H1 (cell line): ENCODE data around the gene GLS. TPM values are rescaled to one million over a fixed set of nuclear protein-coding genes. Genes with fewer than 3 reads are reported as not detected.

ENCODE experiments used
- CTCF ChIA-PET: fragments of 300-600 bp; sonication (Branson Sonifier 250); formaldehyde crosslinking; loops from one replicate; lab custom pipeline; 2021; ENCODE audit not compliant: partially characterized antibody; lab: Charles Lee
- POLR2A ChIA-PET: fragments of 300-600 bp; sonication (Branson Sonifier 250); formaldehyde crosslinking; loops from one replicate; lab custom pipeline; 2021; ENCODE audit warnings: inconsistent platforms; ENCODE audit not compliant: partially characterized antibody; lab: Charles Lee
- DNase-seq, 2 experiments: peaks; one replicate each; pipeline versions ENCODE4 v3.0.0 to v3.0.0-alpha.2; 2010 to 2022; ENCODE audit warnings: low spot score in 2 of 2, low read depth in 1 of 2, mixed read lengths in 1 of 2
- FAIRE-seq: peaks from 2 replicates; lab custom pipeline; 2011; peaks lifted over from hg19 to GRCh38; lab: Jason Lieb, UNC
- H2AFZ ChIP-seq: 2 replicates; pipeline ENCODE4 v1.8.1; 2012; ENCODE audit warnings: low read length, inconsistent platforms
- H2AK5ac ChIP-seq: 2 replicates; pipeline ENCODE4 v1.6.1; 2013; ENCODE audit warnings: low read depth, low read length
- H2BK120ac ChIP-seq: replicated peaks from 2 replicates; pipeline ENCODE3; 2013; ENCODE audit warnings: low read depth, low read length, inconsistent platforms
- H2BK12ac ChIP-seq: 2 replicates; pipeline ENCODE4 v1.6.1; 2013; ENCODE audit warnings: low read depth, low read length
- H2BK15ac ChIP-seq: 2 replicates; pipeline ENCODE4 v1.6.1; 2013; ENCODE audit warnings: low read length
- H2BK20ac ChIP-seq: 2 replicates; pipeline ENCODE4 v1.6.1; 2013; ENCODE audit warnings: low read length
- H2BK5ac ChIP-seq: 2 replicates; pipeline ENCODE4 v1.6.1; 2013; ENCODE audit warnings: low read depth, low read length
- H3K14ac ChIP-seq: 2 replicates; pipeline ENCODE4 v1.6.1; 2013; ENCODE audit warnings: inconsistent platforms; ENCODE audit not compliant: insufficient read length
- H3K18ac ChIP-seq: 2 replicates; pipeline ENCODE4 v1.6.1; 2013; ENCODE audit warnings: low read length; ENCODE audit errors: extremely low read depth
- H3K23ac ChIP-seq: 2 replicates; pipeline ENCODE4 v1.6.1; 2013; ENCODE audit warnings: inconsistent platforms; ENCODE audit not compliant: insufficient read length
- H3K23me2 ChIP-seq: 2 replicates; pipeline ENCODE4 v1.6.1; 2013; ENCODE audit warnings: low read depth, low read length
- H3K27ac ChIP-seq: 2 replicates; pipeline ENCODE4 v1.6.1; 2011; ENCODE audit warnings: low read depth, low read length, inconsistent platforms
- H3K27me3 ChIP-seq, 4 experiments: replicated peaks in 1 of 4; 1 replicate in 1 of 4; 2 replicates in 3 of 4; pipeline versions ENCODE4 v1.6.1 to v1.8.1; 2011 to 2013; ENCODE audit warnings: low read length in 3 of 4, mild to moderate bottlenecking in 3 of 4, inconsistent platforms in 2 of 4, mixed read lengths in 2 of 4, moderate library complexity in 1 of 4; ENCODE audit not compliant: control insufficient read depth in 3 of 4, insufficient read depth in 3 of 4; ENCODE audit errors: extremely low read depth in 1 of 4
- H3K36me3 ChIP-seq, 4 experiments: 2 replicates each; pipeline versions ENCODE4 v1.6.1 to v1.8.1; 2011 to 2013; ENCODE audit warnings: mild to moderate bottlenecking in 4 of 4, low read length in 3 of 4, moderate library complexity in 2 of 4, control low read depth in 1 of 4, inconsistent platforms in 1 of 4; ENCODE audit not compliant: insufficient read depth in 4 of 4, control insufficient read depth in 2 of 4
- H3K4ac ChIP-seq: replicated peaks from 2 replicates; pipeline ENCODE3; 2013; ENCODE audit warnings: low read length, low read depth, mixed read lengths, inconsistent platforms; ENCODE audit not compliant: insufficient read length
- H3K4me1 ChIP-seq, 4 experiments: replicated peaks in 1 of 4; 1 replicate in 1 of 4; 2 replicates in 3 of 4; pipeline versions ENCODE4 v1.6.1 to v1.8.1; 2011 to 2013; ENCODE audit warnings: low read length in 3 of 4, inconsistent platforms in 2 of 4, mixed read lengths in 1 of 4; ENCODE audit not compliant: insufficient read depth in 4 of 4, control insufficient read depth in 3 of 4
- H3K4me2 ChIP-seq, 2 experiments: 2 replicates each; pipeline versions ENCODE4 v1.6.1 to v1.8.1; 2011 to 2013; ENCODE audit warnings: low read depth in 2 of 2, low read length in 2 of 2, control low read depth in 1 of 2, inconsistent platforms in 1 of 2, mild to moderate bottlenecking in 1 of 2; ENCODE audit not compliant: insufficient read depth in 1 of 2
- H3K4me3 ChIP-seq, 4 experiments: fragments of 200-600, 300-600 bp in 1 of 4; sonication (generic), shearing (Covaris generic), sonication (Bioruptor Twin) in 1 of 4; 2 replicates each; pipeline versions ENCODE4 v1.5.1 to v1.8.1; 2011 to 2016; ENCODE audit warnings: low read length in 4 of 4, low read depth in 3 of 4, control low read depth in 2 of 4, inconsistent platforms in 2 of 4, mild to moderate bottlenecking in 2 of 4, mixed read lengths in 1 of 4, moderate library complexity in 1 of 4; ENCODE audit not compliant: insufficient read depth in 2 of 4; ENCODE audit errors: extremely low read depth in 1 of 4
- H3K56ac ChIP-seq: replicated peaks from 2 replicates; pipeline ENCODE3; 2013; ENCODE audit warnings: low read depth, mild to moderate bottlenecking, mixed read lengths, low read length, inconsistent platforms; ENCODE audit not compliant: insufficient read length
- H3K79me1 ChIP-seq: 2 replicates; pipeline ENCODE4 v1.6.1; 2013; ENCODE audit warnings: low read depth, low read length, control low read depth
- H3K79me2 ChIP-seq, 2 experiments: 2 replicates each; pipeline versions ENCODE4 v1.6.1 to v1.8.1; 2012 to 2013; ENCODE audit warnings: low read length in 2 of 2, mild to moderate bottlenecking in 2 of 2, inconsistent platforms in 1 of 2; ENCODE audit not compliant: insufficient read depth in 2 of 2, control insufficient read depth in 1 of 2
- H3K9ac ChIP-seq, 4 experiments: replicated peaks in 1 of 4; 1 replicate in 1 of 4; 2 replicates in 3 of 4; pipeline versions ENCODE4 v1.6.1 to v1.8.1; 2011 to 2013; ENCODE audit warnings: low read depth in 3 of 4, low read length in 3 of 4, control low read depth in 2 of 4, mild to moderate bottlenecking in 2 of 4, moderate library complexity in 2 of 4, inconsistent platforms in 1 of 4; ENCODE audit errors: extremely low read depth in 1 of 4
- H3K9me3 ChIP-seq, 2 experiments: 2 replicates each; pipeline versions ENCODE4 v1.6.1 to v1.8.1; 2012 to 2013; ENCODE audit warnings: mild to moderate bottlenecking in 2 of 2, moderate library complexity in 2 of 2, control low read depth in 1 of 2, inconsistent platforms in 1 of 2, low read depth in 1 of 2, low read length in 1 of 2, mixed read lengths in 1 of 2; ENCODE audit not compliant: insufficient read depth in 2 of 2
- H4K20me1 ChIP-seq, 2 experiments: replicated peaks in 1 of 2; 2 replicates each; pipeline versions ENCODE3 to v1.8.1; 2011 to 2013; ENCODE audit warnings: inconsistent platforms in 2 of 2, low read length in 2 of 2, mild to moderate bottlenecking in 1 of 2; ENCODE audit not compliant: insufficient read depth in 2 of 2, control insufficient read depth in 1 of 2
- H4K5ac ChIP-seq: 2 replicates; pipeline ENCODE4 v1.6.1; 2013; ENCODE audit warnings: low read length, low read depth, mixed read lengths, inconsistent platforms; ENCODE audit not compliant: insufficient read length
- H4K8ac ChIP-seq: 2 replicates; pipeline ENCODE4 v1.8.0; 2013; ENCODE audit warnings: mild to moderate bottlenecking, moderate library complexity, low read length, inconsistent platforms; ENCODE audit not compliant: insufficient read depth; ENCODE audit errors: extremely low read depth
- H4K91ac ChIP-seq: replicated peaks from 2 replicates; pipeline ENCODE3; 2013; ENCODE audit warnings: low read length, mixed read lengths, inconsistent platforms; ENCODE audit not compliant: insufficient read length
- CHD1 ChIP-seq: IDR thresholded peaks from 2 replicates; pipeline ENCODE4 v1.6.1; 2012; ENCODE audit warnings: low read depth, low read length, improper control_type of control experiment
- polyA plus RNA-seq, 7 experiments: library from polyadenylated mRNA; depleted of rRNA in 3 of 7; stranded (reverse) in 5 of 7; unstranded in 2 of 7; fragments of >200 nt in 5 of 7; fragments of 200-250 nt in 2 of 7; gene quantifications; 1 replicate in 5 of 7; 2 replicates in 1 of 7; 4 replicates in 1 of 7; pipeline versions ENCODE4 v1.2.1 to v1.2.3, GENCODE V29; 2011 to 2013; ENCODE audit warnings: missing spikeins in 2 of 7, mixed read lengths in 2 of 7
- total RNA-seq: library from RNA; stranded (reverse); fragmentation: NEBNext Ultra II Directional; extraction: Animal tissue kit (Norgen Biotek cat#: 25700); gene quantifications from 2 replicates; pipeline ENCODE4 v1.2.1, GENCODE V29; 2021

The GLS gene
- total and polyA plus RNA-seq, 2 of the 8 experiments (the other 6 are each of a cell fraction or from before 2014, with no cell fraction given) = 15.7 to 89.8 TPM

- H4K20me1 ChIP-seq = no peaks in the 10 kb centered on the region
- H3K79me2 ChIP-seq = peaks cover 0 to 79% of the 10 kb centered on the region in 2 experiments; a peak in 3 of 4 replicates
- TF ChIP-seq CHD1 = no peak
These were observed 10.8 kb downstream of the GLS start for GRCh38 chr2:190891372-190891771.

More at GRCh38 chr2:190891372-190891771, 10.8 kb downstream of the GLS start:
- Histone ChIP-seq H2BK20ac (no peak overlapping the region), H2BK5ac (no peak overlapping the region), H3K18ac (no peak overlapping the region), H2BK15ac (no peak overlapping the region), H3K4ac (no peak overlapping the region), H3K9me3 (no peaks in the 10 kb centered on the region), H3K4me1 (peaks cover 0 to 6% (median 2%) of the 10 kb centered on the region in 4 experiments; a peak in 1 of 7 replicates), H3K27ac (no peak overlapping the region), H3K36me3 (peaks cover 0 to 16% (median 7%) of the 10 kb centered on the region in 4 experiments; a peak in 3 of 8 replicates), H2AK5ac (no peak overlapping the region), H3K4me2 (no peak overlapping the region), H3K56ac (no peak overlapping the region), H2BK12ac (no peak overlapping the region), H4K5ac (no peak overlapping the region), H2AFZ (no peak overlapping the region), H3K14ac (no peak overlapping the region), H2BK120ac (no peak overlapping the region), H3K9ac (no peak overlapping the region), H3K23me2 (no peaks in the 10 kb centered on the region), H3K23ac (no peak overlapping the region), H3K79me1 (no peaks in the 10 kb centered on the region), H4K8ac (no peak overlapping the region), H4K91ac (no peak overlapping the region), H3K4me3 (no peak overlapping the region), H3K27me3 (no peaks in the 10 kb centered on the region)
- DNase-seq (no peak), FAIRE-seq (no peak)
- ChIA-PET CTCF (interaction anchor here (0.7 to 1.1 kb wide), 2 partner anchors 23 to 848 kb away, joined by 3 read pairs; no protein-coding TSS in a partner anchor), POLR2A (interaction anchor here (0.7 to 7.0 kb wide), 2 partner anchors 10 to 175 kb away, joined by 3 to 43 read pairs; partner anchors contain the start of gene GLS)
